HG03060 (cell line): ENCODE measurements around the gene ABCD1.
"Not testable (repeated sequence)": the region's sequence is repeated elsewhere in the genome, so short reads cannot be mapped to it uniquely, and the experiment has no call there.

Source experiments
- ATAC-seq: cut with Tn5 transposase; IDR thresholded peaks from one replicate; pipeline ENCODE4 v1.9.1; 2021; ENCODE audit warnings: low read depth, moderate number of reproducible peaks; ENCODE audit not compliant: unreplicated experiment

The ABCD1 gene

GRCh38 chrX:153731117-153731844, 6.6 kb downstream of the ABCD1 start:
- no peak for ATAC-seq

- no peak for ATAC-seq
These were observed 7.2 kb downstream of the ABCD1 start for GRCh38 chrX:153731845-153732215.

DNA sequence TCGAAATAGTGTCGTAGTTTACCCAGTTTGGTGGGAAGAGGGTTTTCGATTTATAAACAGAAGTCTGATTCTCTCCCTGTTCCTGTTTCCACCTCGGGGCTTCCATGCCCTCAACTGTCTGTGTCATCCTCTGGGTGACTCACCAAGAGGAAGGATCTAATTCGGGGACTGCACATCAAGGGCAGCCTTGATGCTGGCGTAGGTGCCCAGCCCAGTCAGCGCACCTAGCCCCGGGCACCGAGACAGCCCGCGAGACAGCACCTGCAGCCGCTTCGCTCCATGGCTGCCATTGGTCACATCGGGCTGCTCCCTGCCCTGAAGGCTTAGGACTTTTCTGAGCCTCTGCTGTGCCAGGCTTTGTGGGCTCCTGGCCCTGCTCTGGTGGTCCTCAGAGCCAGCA, 7.7 kb downstream of the ABCD1 start:
- ATAC-seq, result no peak

- no peak for ATAC-seq
These were observed 9.1 kb downstream of the ABCD1 start for GRCh38 chrX:153733651-153734240.

DNA sequence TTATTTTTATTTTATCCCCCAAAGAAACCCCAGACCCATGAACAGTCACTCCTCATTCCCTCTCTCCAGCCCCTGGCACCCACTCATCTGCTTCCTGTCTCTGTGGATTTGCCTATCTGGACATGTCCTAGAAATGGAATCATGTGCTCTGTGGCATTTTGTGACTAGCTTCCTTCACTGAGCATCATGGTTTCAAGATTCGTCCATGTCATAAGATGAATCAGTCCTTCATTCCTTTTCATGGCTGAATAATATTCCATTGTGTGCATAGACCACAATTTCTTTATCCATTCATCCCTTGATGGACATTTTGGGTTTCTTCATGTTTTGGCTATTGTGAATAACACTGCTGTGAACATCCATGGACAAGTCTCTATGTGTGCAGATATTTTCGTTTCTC, 10.2 kb downstream of the ABCD1 start:
- no peak for ATAC-seq

- ATAC-seq, result no peak
These were observed 10.6 kb downstream of the ABCD1 start for GRCh38 chrX:153735274-153735673.

DNA sequence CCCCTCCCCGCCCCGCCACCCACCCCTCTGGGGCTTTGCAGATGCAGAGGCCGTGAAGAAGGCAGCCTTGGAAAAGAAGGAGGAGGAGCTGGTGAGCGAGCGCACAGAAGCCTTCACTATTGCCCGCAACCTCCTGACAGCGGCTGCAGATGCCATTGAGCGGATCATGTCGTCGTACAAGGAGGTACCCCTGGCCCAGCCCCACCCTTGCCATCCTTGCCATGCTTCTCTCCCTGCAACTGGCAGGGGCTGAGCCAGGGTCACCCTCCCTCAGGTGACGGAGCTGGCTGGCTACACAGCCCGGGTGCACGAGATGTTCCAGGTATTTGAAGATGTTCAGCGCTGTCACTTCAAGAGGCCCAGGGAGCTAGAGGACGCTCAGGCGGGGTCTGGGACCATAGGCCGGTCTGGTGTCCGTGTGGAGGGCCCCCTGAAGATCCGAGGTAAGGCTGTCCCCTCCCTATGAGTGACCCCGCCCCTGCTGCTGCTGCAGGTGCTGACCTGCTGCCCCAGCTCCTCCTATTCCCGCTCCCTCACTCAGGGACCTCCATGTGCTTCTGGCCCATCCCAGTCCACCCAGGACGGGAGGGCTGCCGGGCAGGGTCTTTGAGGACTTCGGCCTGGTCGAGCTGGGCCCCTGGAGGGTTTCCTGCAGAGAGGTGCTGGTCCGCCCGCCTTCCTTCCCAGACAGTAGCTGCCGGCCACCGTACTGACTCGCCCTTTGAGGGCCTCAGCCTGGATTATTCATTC, 11.6 kb downstream of the ABCD1 start:
- no peak for ATAC-seq

GRCh38 chrX:153736871-153737441, 12.3 kb downstream of the ABCD1 start:
- ATAC-seq, result no peak

- ATAC-seq, result no peak
These were observed 13.5 kb downstream of the ABCD1 start for GRCh38 chrX:153738056-153738605.

DNA sequence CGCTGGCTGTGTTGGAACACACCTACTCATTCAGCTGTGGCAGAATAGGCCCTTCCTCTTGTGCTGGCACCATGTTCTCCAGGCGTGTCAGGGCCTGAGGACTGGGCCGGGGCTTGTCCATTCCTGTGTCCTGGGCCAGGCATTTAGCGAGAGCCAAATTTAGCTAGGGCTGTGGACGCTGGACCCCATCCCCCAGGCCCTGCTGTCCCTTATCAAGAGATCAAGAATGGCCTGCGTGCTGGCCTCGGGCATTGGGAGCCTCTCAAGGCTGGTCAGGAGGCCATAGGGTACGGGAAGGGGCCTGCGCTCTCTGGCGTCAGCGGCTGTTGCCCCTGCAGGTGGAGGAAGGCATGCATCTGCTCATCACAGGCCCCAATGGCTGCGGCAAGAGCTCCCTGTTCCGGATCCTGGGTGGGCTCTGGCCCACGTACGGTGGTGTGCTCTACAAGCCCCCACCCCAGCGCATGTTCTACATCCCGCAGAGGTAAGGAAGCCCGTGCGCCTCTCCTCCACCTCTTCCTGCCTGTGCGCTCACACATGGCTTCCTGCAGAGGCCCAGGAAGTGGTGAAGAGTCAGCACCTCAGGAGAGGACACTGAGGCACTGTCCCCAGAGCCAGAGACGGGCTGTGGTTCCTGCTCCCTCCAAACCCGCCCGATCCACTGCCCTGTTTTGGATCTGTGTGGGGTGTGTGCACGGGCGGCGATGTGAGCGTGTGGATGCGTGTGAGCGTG, 15.3 kb downstream of the ABCD1 start:
- ATAC-seq, result no peak

- no peak for ATAC-seq
These were observed 16.1 kb downstream of the ABCD1 start for GRCh38 chrX:153740631-153741222.

DNA sequence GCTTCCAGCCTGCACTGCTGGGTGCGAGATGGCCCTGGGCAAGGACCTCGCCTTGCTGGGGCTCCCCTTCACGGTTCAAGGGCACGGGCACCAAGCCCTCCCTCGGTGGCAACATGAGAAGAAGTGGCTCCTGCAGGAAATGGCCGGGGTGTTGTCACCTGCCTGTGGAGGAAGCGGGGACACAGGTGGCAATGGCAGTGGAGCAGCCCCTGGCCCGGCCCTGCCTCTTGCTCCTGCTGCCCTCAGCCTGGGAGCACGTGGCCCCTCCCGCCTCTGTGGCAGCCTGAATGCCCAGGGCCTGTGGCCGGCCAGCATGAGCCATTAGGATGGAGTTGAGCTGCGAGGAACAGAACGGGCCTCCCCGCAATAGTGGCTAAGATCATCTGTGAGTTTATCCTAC, 16.8 kb downstream of the ABCD1 start:
- ATAC-seq, result no peak

- ATAC-seq, result not testable (repeated sequence)
These were observed 17.5 kb downstream of the ABCD1 start for GRCh38 chrX:153742111-153742510.

GRCh38 chrX:153742796-153743467, 18.3 kb downstream of the ABCD1 start:
- not testable (repeated sequence) for ATAC-seq

GRCh38 chrX:153743468-153744209, 19.0 kb downstream of the ABCD1 start:
- ATAC-seq, result not testable (repeated sequence)

DNA sequence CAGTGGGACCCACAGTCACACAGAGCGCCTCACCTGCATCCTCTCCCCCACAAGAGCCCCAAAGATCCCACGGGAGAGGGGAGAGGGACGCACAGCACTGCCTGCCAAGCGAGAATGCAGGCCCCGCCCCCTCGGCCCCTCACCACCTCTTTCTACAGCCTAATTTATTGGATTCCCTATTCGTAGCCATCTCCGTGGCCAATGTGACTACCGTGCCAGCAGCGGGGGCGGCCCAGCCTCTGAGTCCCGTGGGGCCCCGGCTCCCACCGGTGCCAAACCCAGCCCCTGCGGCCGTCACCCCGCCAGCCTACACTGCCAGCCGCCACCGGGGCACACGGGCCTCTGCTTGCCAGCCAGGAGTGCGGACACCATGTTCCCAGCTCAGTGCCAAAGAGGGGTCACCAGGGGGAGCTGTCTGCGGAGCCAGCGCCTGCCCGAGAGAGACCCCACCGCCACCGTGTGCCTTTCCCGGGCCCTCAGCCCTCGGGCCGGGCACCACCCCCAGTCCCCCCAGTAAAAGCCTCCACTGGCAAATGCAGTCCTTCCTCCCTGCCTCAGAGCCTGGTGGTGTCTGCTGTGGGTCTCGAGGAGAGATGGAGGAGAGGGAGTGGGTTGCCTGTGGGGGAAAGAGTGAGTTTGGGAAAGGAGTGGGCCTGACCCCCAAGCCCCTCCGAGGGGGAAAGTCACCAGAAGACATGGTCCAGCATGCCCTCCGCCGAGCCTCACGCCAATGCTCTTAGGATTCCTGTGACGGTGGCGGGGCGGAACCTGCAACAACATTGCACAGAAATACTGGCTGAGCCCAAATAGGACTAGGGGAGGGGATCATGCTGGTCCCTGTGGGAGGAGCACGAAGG, 19.8 kb downstream of the ABCD1 start:
- no peak for ATAC-seq

DNA sequence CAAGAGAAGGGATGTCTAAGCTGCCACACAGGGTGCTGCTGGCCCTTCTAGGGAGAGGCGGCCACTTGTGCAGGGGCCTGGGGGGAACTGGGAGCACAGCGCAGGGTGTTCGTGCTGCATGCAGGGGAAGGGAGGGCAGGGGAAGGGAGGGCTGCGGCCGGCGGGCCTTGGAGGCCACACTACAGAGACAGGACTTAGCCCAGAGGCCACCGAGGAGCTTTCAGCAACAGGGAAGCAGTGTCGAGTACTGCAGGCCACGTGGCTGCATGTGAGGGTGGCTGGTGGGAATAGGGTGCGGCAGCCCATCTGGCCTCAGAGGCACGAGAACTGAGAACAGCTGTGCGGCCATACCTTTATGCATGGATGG, 20.4 kb downstream of the ABCD1 start:
- not testable (repeated sequence) for ATAC-seq

GRCh38 chrX:153746359-153746758, 21.7 kb downstream of the ABCD1 start:
- no peak for ATAC-seq
